ENCODE results near the gene SEMA4D.

Gene SEMA4D

GRCh38 chr9:89364666-89365531 lies 133.0 kb downstream of the SEMA4D start:
- DNase-seq: peak; percentile 54

GRCh38 chr9:89363921-89364665 lies 133.8 kb downstream of the SEMA4D start:
- DNase-seq: no peak

- DNase-seq: no peak
These were observed 134.6 kb downstream of the SEMA4D start for GRCh38 chr9:89363311-89363670.

- no peak for DNase-seq
These were observed 135.1 kb downstream of the SEMA4D start for GRCh38 chr9:89362647-89363310.

- no peak for DNase-seq
These were observed 135.9 kb downstream of the SEMA4D start for GRCh38 chr9:89361816-89362646.

- DNase-seq: no peak
These were observed 136.9 kb downstream of the SEMA4D start for GRCh38 chr9:89361031-89361430.

- no peak for DNase-seq
These were observed 137.4 kb downstream of the SEMA4D start for GRCh38 chr9:89360465-89360864.

GRCh38 chr9:89359751-89360261 lies 138.1 kb downstream of the SEMA4D start:
- no peak for DNase-seq

GRCh38 chr9:89358985-89359384 lies 138.9 kb downstream of the SEMA4D start:
- peak; percentile 34 for DNase-seq

- DNase-seq: no peak
These were observed 139.5 kb downstream of the SEMA4D start for GRCh38 chr9:89358376-89358916.

- no peak for DNase-seq
These were observed 140.3 kb downstream of the SEMA4D start for GRCh38 chr9:89357331-89358197.

- no peak for DNase-seq
These were observed 141.1 kb downstream of the SEMA4D start for GRCh38 chr9:89356782-89357181.

GRCh38 chr9:89354471-89354870 lies 143.4 kb downstream of the SEMA4D start:
- DNase-seq: no peak

GRCh38 chr9:89353989-89354388 lies 143.9 kb downstream of the SEMA4D start:
- DNase-seq: no peak

GRCh38 chr9:89352874-89353649 lies 144.9 kb downstream of the SEMA4D start:
- DNase-seq: no peak

GRCh38 chr9:89352451-89352850 lies 145.5 kb downstream of the SEMA4D start:
- DNase-seq: no peak

GRCh38 chr9:89351584-89352300 lies 146.2 kb downstream of the SEMA4D start:
- DNase-seq: no peak

GRCh38 chr9:89350988-89351557 lies 146.8 kb downstream of the SEMA4D start:
- no peak for DNase-seq

- DNase-seq: no peak
These were observed 148.3 kb downstream of the SEMA4D start for GRCh38 chr9:89349607-89350006.
